ENCODE measurements around the gene FBXL3.
"Not testable (repeated sequence)": the region's sequence is repeated elsewhere in the genome, so short reads cannot be mapped to it uniquely, and the experiment has no call there.

Gene FBXL3

DNA sequence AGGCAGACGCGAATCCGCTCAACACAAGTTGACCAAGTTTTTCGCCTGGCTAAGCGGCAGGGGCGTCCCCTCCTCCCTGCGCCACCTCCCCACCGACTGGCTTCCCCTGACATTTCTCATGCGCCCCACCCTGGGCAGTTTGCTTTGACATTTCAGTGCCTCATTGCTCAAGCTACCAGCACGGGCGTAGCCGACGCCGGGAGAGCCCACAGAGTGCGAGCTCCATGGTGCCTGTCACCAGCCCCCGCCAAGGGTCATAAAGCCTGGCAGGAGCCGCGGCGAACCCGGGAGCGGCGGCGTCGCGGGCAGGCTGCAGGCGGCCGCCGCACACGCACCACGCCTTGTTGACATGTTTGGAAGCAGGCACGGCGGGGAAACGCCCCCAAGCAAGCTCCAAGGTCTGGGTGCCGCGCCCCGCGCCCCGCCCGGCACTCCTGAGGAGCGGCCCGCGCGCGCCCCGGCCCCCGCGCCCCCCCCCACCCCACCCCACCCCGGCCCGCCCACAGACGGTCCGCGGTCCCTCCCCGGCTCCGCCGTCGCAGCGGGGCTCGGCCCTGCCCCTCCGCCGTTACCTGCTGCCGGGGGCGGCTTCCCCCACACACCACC is 601 bp downstream of the FBXL3 start:
- peak; percentile 82 for DNase-seq

DNA sequence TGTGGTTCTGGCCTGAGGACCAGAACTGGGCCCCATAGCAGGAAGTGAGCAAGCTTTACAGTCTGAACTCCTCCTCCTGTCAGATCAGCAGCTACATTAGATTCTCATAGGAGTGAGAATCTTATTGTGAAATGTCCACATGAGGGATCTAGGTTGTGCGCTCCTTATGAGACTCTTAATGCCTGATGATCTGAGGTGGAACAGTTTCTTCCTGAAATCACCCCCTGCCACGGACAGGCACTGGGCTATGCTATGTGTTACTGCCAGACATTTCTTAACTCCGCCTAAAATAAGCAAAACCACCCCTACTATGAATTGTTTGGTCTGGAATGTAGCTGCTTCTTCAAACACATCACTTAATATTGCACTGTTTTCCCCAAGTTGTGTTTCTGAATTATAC is 4.6 kb downstream of the FBXL3 start:
- no peak for DNase-seq

DNA sequence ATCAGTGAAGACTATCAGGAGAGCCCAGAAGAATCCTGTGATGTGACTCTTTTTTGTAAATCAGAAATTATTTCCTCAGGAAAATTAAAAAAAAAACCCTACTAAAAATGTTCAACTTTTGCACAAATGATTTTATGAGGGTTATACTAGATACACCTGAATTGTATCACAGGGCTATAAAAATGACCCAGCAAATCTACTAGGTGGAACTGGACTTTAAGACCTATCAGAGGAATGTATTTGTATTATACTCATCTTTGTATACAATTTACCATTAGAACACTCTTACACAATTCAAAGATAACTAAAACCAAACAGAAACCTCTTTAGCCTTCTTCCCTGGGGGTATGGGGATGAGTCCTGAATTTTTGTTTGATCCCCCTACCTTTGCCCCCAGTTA is 7.2 kb downstream of the FBXL3 start:
- DNase-seq: no peak

GRCh38 chr13:77016888-77017623 is 9.9 kb downstream of the FBXL3 start:
- DNase-seq: no peak

GRCh38 chr13:77016251-77016812 is 10.6 kb downstream of the FBXL3 start:
- DNase-seq: no peak

GRCh38 chr13:77014906-77015685 is 11.9 kb downstream of the FBXL3 start:
- DNase-seq: no peak

DNA sequence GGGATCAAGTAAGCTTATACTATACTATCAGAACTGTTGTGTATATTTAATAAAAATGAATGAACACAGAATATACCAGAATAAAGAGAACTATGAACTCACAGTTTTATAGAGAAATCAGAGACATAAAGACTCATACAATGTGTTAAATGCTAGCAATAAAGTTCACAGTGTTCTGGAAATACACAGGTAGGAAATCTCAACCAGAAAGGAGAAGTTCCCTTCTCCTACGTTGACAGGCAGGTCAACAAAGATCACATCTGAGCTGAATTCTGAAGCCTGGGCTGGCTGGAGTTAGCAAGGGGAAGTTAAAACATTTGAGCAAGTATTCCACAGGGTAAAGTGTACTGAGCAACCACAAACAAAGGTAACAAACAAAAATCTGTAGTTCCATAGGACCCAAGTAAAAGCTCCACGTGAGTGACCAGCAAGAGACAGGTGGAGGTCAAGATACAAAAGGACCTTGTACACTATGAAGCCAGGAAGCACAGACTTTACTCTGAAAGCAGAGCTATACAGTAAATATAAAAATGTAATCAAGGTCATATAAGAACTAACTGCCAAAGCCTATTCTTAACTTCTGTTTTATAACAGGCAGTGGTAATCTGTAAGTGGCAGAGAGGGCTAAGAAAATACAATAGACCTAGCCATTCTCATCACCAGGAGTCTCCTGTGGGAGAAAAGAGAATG is 13.0 kb downstream of the FBXL3 start:
- DNase-seq: no peak

- DNase-seq: not testable (repeated sequence)
Observed at GRCh38 chr13:77009719-77010118, 17.2 kb downstream of the FBXL3 start.

DNA sequence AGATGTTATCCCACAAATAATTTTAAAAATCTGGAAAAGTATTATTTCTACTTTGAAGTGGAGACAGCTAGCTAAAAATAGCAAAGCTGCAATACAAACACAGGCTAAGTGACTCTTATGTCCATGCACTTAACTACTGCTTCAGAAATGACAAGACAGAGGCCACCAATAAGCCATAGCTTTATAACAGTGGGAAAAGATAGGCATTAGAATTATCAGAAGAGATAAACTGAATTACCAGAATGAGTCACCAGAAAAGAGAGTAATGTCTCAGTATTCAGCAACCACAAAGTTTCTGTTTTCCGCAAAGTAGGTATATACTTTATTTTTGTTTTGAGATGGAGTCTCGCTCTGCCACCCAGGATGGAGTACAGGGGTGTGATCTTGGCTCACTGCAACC is 17.9 kb downstream of the FBXL3 start:
- no peak for DNase-seq

DNA sequence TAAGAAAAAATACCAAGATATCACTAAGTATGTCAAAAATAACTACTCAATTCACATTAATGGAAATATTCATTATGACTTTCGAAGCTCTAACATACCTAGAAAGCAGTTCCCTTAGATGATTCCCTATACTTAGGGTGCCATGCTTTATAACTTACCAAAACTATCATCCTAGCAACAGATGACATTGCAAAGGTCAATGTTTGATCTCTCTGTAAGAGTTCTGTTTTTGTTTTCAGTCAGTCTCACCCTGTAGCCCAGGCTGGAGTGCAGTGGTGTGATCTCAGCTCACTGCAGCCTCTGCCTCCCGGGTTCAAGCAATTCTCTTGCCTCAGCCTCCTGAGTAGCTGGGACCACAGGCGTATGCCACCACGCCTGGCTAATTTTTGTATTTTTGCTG is 18.6 kb downstream of the FBXL3 start:
- not testable (repeated sequence) for DNase-seq

DNA sequence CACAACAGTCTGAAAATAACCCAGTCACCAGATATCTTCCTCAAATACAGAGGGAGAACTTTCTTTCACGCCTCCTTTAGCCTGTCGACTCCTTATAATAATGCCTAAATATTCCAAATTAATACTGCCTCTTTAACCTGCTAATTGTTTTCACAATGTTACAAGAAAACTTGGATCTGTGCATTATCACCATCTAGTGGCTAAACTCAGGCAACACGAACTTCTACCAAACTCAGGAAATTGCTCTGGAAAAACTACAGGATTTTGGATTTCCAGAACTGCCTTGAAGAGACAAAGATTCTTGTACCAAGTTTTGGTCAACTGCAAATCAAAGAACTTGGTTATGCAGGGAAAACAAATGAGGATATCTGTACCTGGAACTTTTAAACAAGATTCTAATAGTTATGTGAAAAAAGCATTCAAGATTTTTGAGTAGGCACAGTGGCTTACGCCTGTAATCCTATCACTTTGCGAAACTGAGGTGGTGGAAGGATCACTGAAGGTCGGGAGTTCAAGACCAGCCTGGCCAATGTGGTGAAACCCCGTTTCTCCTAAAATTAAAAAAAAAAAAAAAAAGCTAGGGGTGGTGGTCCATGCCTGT is 24.3 kb downstream of the FBXL3 start:
- no peak for DNase-seq

DNA sequence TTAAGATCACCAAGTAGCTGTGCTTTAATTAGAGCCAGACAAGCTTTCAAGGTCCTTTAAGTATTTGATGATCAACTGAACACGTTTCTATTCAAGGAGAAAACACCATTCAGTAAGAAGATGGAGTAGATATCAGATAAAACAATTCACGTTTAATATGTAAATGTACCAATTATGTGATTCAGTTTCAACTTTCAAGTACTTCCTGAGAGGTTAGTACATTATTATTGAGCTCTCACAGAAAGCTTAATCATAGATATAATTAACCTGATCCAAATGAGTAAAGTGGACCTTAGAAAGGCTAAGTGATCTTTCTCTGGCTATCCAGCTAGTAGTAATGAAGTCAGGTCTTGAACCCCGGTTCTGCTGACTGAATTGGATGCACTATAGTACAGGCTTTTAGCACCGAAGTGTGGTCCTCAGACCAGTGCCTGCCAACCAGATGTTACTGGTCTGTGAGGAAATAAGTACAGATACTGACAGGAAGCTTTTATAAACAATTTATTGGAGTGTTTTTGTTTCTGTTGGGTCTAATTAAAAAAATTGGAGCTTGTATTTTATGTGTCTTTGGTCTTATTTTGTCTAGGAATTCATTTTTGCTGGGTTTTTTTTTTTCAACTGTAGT is 24.9 kb downstream of the FBXL3 start:
- DNase-seq: no peak

DNA sequence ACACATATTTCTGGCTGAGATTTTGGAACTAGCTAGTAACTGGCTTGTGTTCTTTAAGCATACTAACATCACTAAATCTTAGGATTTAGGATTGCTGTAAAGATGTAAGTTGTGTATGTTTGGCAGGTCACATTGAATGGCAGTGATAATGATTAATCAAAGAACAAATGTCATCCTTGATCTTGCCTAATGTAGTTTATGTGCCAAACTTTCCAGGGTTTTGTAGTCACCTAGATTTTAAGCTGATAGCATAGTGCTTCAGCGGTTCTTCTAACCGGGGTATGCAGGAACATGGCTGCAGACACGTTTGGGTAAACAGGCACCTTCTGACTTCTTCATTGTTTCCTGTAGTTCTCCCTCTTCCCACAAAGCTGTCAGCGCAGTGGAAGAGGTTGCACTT is 25.4 kb downstream of the FBXL3 start:
- no peak for DNase-seq

DNA sequence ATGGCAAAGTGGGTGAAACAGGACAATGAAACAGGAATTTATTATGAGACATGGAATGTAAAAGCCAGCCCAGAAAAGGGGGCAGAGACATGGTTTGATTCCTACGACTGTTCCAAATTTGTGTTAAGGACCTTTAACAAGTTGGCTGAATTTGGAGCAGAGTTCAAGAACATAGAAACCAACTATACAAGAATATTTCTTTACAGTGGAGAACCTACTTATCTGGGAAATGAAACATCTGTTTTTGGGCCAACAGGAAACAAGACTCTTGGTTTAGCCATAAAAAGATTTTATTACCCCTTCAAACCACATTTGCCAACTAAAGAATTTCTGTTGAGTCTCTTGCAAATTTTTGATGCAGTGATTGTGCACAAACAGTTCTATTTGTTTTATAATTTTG is 26.5 kb downstream of the FBXL3 start:
- no peak for DNase-seq

GRCh38 chr13:76994281-76994680 is 32.7 kb downstream of the FBXL3 start:
- DNase-seq: no peak

- no peak for DNase-seq
Observed at GRCh38 chr13:76993473-76993872, 33.5 kb downstream of the FBXL3 start.

GRCh38 chr13:76993021-76993420 is 33.9 kb downstream of the FBXL3 start:
- DNase-seq: no peak

- DNase-seq: no peak
Observed at GRCh38 chr13:76992548-76993001, 34.4 kb downstream of the FBXL3 start.

- DNase-seq: peak; percentile 97
Observed at GRCh38 chr13:76991796-76992547, 35.0 kb downstream of the FBXL3 start, which contains the start of gene CLN5. Gene CLN5 (plus strand): TSS chr13:76992081. CDS start chr13:76992099, 18 bp downstream.

DNA sequence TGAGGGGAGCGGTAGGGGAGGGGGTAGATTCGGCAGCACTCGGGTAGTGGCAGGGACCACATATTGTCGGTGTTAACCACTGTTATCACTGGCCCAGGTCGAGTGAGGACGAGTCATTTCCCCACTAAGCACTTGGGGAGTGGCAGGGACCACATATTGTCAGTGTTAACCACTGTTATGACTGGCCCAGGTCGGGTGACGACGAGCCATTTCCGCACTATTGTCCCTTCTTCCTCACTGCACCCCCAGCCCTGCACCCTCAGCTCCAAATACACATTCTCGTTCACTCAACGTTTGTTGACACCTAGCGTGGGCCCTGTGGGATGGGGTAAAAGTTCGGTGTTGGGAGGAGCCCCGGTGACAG is 35.5 kb downstream of the FBXL3 start:
- DNase-seq: peak; percentile 86

GRCh38 chr13:76983676-76984075 is 43.3 kb downstream of the FBXL3 start:
- DNase-seq: no peak

Data from CD4-positive, alpha-beta T cell treated with Interleukin-15 for 1 hour (primary cell).